ENCODE data around the gene SSBP2.

Gene SSBP2

GRCh38 chr5:81779916-81780266 lies 29.0 kb upstream of the SSBP2 start:
- H3K4me3 ChIP-seq (ENCODE audit: control insufficient read depth, low read depth, low read length): no peak overlapping the region
- TF ChIP-seq CTCF (conservative IDR thresholded peaks at IDR 0.05; ENCODE audit: control insufficient read depth, insufficient read depth, low read depth, low read length): no peak
- DNase-seq (ENCODE audit: low read depth): no peak

GRCh38 chr5:81779125-81779915 lies 28.4 kb upstream of the SSBP2 start:
- H3K4me3 ChIP-seq (ENCODE audit: control insufficient read depth, low read depth, low read length): peak overlapping the region; percentile 25
- DNase-seq (ENCODE audit: low read depth): peak; percentile 48
- TF ChIP-seq CTCF (conservative IDR thresholded peaks at IDR 0.05; ENCODE audit: control insufficient read depth, insufficient read depth, low read depth, low read length): no peak

- TF ChIP-seq CTCF (conservative IDR thresholded peaks at IDR 0.05; ENCODE audit: control insufficient read depth, insufficient read depth, low read depth, low read length): no peak
- peak; percentile 71 for DNase-seq (ENCODE audit: low read depth)
- H3K4me3 ChIP-seq (ENCODE audit: control insufficient read depth, low read depth, low read length): peak overlapping the region; percentile 25
Measured at GRCh38 chr5:81778642-81779041, 27.7 kb upstream of the SSBP2 start.

GRCh38 chr5:81776258-81776657 lies 25.4 kb upstream of the SSBP2 start:
- no peak for TF ChIP-seq CTCF (conservative IDR thresholded peaks at IDR 0.05; ENCODE audit: control insufficient read depth, insufficient read depth, low read depth, low read length)
- no peak for DNase-seq (ENCODE audit: low read depth)

GRCh38 chr5:81774374-81774773 lies 23.5 kb upstream of the SSBP2 start:
- DNase-seq (ENCODE audit: low read depth): no peak
- no peak for TF ChIP-seq CTCF (conservative IDR thresholded peaks at IDR 0.05; ENCODE audit: control insufficient read depth, insufficient read depth, low read depth, low read length)
- H3K4me3 ChIP-seq (ENCODE audit: control insufficient read depth, low read depth, low read length): no peak overlapping the region

More at GRCh38 chr5:81776258-81776657, 25.4 kb upstream of the SSBP2 start:
- no peak overlapping the region for H3K4me3 ChIP-seq (ENCODE audit: control insufficient read depth, low read depth, low read length)

- DNase-seq (ENCODE audit: low read depth): no peak
- TF ChIP-seq CTCF (conservative IDR thresholded peaks at IDR 0.05; ENCODE audit: control insufficient read depth, insufficient read depth, low read depth, low read length): no peak
- no peak overlapping the region for H3K4me3 ChIP-seq (ENCODE audit: control insufficient read depth, low read depth, low read length)
Measured at GRCh38 chr5:81773574-81773973, 22.7 kb upstream of the SSBP2 start.
